SU-DHL-6 (cell line): Measurements from ENCODE around the gene ZNF107.
"Not testable (repeated sequence)": the region's sequence is repeated elsewhere in the genome, so short reads cannot be mapped to it uniquely, and the experiment has no call there.

ENCODE experiments used
- H2AFZ ChIP-seq: fragments of 200-600 bp; sonication (generic); 2 replicates; pipeline ENCODE4 v1.6.1; 2014; ENCODE audit warnings: low read depth, mild to moderate bottlenecking, moderate library complexity, mixed read lengths, antibody characterized with exemption, low read length; ENCODE audit not compliant: severe bottlenecking
- H3F3A ChIP-seq: fragments of 200-600 bp; shearing (Covaris generic); 2 replicates; pipeline ENCODE4 v1.6.0; 2016; ENCODE audit warnings: antibody characterized with exemption, mild to moderate bottlenecking; ENCODE audit not compliant: insufficient read depth
- H3K27ac ChIP-seq: fragments of 200-600 bp; sonication (generic); 2 replicates; pipeline ENCODE4 v1.5.1; 2016; ENCODE audit warnings: low read depth, mild to moderate bottlenecking, low read length, moderate library complexity, mixed read lengths
- H3K27me3 ChIP-seq: fragments of 200-600 bp; sonication (generic), shearing (Covaris generic); 2 replicates; pipeline ENCODE4 v1.6.0; 2014; ENCODE audit warnings: mild to moderate bottlenecking, low read length
- H3K36me3 ChIP-seq: fragments of 200-600 bp; sonication (generic); 2 replicates; pipeline ENCODE4 v1.6.1; 2014; ENCODE audit warnings: mild to moderate bottlenecking, low read length, mixed read lengths
- H3K4me2 ChIP-seq: fragments of 300-600, 200-600 bp; shearing (Covaris generic), sonication (generic); 2 replicates; pipeline ENCODE4 v1.6.0; 2014; ENCODE audit warnings: low read length, low read depth, mild to moderate bottlenecking; ENCODE audit not compliant: poor library complexity, severe bottlenecking
- H3K4me3 ChIP-seq: fragments of 200-600 bp; sonication (generic); 2 replicates; pipeline ENCODE4 v1.5.1; 2014; ENCODE audit warnings: antibody characterized with exemption, low read length, mild to moderate bottlenecking, mixed read lengths; ENCODE audit not compliant: insufficient read depth, poor library complexity, severe bottlenecking
- H3K79me2 ChIP-seq: fragments of 200-600 bp; sonication (generic); 2 replicates; pipeline ENCODE4 v1.6.1; 2014; ENCODE audit warnings: mild to moderate bottlenecking, low read length, moderate library complexity; ENCODE audit not compliant: insufficient read depth
- H3K9ac ChIP-seq: fragments of 200-600 bp; sonication (generic); 2 replicates; pipeline ENCODE4 v1.7.0; 2014; ENCODE audit warnings: mild to moderate bottlenecking, low read length
- H3K9me2 ChIP-seq: fragments of 200-600 bp; sonication (generic); replicated peaks from 2 replicates; pipeline ENCODE4 v1.6.1; 2014; ENCODE audit warnings: low read length; ENCODE audit not compliant: insufficient read depth
- H3K9me3 ChIP-seq: fragments of 200-600 bp; sonication (generic); 2 replicates; pipeline ENCODE4 v1.6.1; 2014; ENCODE audit warnings: low read length, mixed read lengths; ENCODE audit not compliant: insufficient read depth
- H4K20me1 ChIP-seq: fragments of 200-600 bp; sonication (generic); 2 replicates; pipeline ENCODE4 v1.6.1; 2014; ENCODE audit warnings: low read depth, mild to moderate bottlenecking, antibody characterized with exemption, low read length, moderate library complexity, mixed read lengths
- EZH2phosphoT487 ChIP-seq: fragments of 200-600 bp; sonication (generic), shearing (Covaris generic); conservative IDR thresholded peaks from 2 replicates; pipeline ENCODE4 v1.6.1; 2018; ENCODE audit warnings: mild to moderate bottlenecking, antibody characterized with exemption, low read length, moderate library complexity, mixed read lengths
- TF ChIP-seq, protein P1 (sequence below): fragments of 200-600 bp; sonication (generic); IDR thresholded peaks from one replicate; pipeline ENCODE4 v1.5.1; 2017; ENCODE audit warnings: antibody characterized with exemption, mild to moderate bottlenecking, low read length, moderate library complexity; ENCODE audit not compliant: insufficient read depth, poor library complexity, severe bottlenecking

ZNF107 gene

DNA sequence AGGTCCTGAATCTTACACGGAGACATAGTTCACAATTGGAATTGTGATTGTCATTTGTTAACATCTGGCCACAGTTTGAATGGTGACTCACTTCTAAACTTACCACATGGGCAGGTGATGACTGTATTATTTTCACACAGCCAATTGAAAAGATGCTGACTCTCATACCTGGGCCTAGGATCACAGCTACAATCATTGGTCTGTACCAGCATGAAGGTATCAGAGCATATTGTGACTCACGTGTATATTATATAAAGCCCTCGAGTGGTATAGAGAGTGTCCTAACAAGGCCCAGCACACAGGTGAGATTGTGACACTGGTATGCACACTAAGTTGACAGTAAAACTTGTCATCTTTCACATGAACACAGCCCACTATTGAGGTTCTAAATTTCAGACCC is 9.4 kb upstream of the ZNF107 start:
- Histone ChIP-seq H3K9me3 (no peaks in the 10 kb centered on the region), H3K27me3 (no peaks in the 10 kb centered on the region), H3K36me3 (no peaks in the 10 kb centered on the region), H3K4me2 (no peak overlapping the region), H3F3A (no peaks in the 10 kb centered on the region), H3K79me2 (no peaks in the 10 kb centered on the region), H3K27ac (no peak overlapping the region), H4K20me1 (no peaks in the 10 kb centered on the region), H3K9me2 (no peaks in the 10 kb centered on the region), H3K9ac (no peak overlapping the region), H2AFZ (no peak overlapping the region), H3K4me3 (no peak overlapping the region)
- no peak for TF ChIP-seq EZH2phosphoT487
- TF ChIP-seq, protein P1, sequence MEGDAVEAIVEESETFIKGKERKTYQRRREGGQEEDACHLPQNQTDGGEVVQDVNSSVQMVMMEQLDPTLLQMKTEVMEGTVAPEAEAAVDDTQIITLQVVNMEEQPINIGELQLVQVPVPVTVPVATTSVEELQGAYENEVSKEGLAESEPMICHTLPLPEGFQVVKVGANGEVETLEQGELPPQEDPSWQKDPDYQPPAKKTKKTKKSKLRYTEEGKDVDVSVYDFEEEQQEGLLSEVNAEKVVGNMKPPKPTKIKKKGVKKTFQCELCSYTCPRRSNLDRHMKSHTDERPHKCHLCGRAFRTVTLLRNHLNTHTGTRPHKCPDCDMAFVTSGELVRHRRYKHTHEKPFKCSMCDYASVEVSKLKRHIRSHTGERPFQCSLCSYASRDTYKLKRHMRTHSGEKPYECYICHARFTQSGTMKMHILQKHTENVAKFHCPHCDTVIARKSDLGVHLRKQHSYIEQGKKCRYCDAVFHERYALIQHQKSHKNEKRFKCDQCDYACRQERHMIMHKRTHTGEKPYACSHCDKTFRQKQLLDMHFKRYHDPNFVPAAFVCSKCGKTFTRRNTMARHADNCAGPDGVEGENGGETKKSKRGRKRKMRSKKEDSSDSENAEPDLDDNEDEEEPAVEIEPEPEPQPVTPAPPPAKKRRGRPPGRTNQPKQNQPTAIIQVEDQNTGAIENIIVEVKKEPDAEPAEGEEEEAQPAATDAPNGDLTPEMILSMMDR, result no peak

DNA sequence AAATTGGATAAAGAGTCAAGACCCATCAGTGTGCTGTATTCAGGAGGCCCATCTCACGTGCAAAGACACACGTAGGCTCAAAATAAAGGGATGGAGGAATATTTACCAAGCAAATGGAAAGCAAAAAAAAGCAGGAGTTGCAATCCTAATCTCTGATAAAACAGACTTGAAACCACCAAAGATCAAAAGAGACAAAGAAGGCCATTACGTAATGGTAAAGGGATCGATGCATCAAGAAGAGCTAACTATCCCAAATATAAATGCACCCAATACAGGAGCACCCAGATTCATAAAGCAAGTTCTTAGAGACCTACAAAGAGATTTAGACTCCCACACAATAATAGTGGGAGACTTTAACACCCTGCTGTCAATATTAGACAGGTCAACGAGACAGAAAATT is 3.8 kb upstream of the ZNF107 start:
- not testable (repeated sequence) for H3K36me3 ChIP-seq, H3K4me2 ChIP-seq, H3K27ac ChIP-seq

DNA sequence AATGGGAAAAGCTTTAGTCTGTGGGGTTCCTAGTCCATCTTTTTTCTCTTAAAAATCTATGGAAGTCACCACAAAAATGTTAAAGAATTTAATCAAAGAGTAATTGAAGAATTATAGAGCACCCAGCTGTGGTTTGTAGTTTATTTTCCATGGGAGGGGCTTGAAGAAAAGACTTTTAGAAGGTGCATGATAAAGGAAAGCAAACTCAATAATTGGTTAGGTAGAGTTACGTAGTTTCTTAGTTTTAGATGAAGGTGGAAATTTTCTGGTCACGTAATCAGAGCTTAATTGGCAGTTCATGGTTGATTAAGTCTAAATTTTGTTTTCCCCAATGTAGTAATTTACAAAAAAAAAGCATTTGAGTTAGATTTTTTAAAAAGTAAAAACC is 724 bp downstream of the ZNF107 start:
- Histone ChIP-seq H4K20me1 (no peaks in the 10 kb centered on the region), H3F3A (peaks cover 50% of the 10 kb centered on the region), H3K36me3 (peaks cover 10% of the 10 kb centered on the region), H3K4me3 (peak overlapping the region; percentile 97), H2AFZ (no peak overlapping the region), H3K27me3 (no peaks in the 10 kb centered on the region), H3K27ac (peak overlapping the region; percentile 93), H3K9ac (peak overlapping the region; percentile 93), H3K4me2 (peak overlapping the region; percentile 94), H3K9me2 (no peaks in the 10 kb centered on the region), H3K9me3 (no peaks in the 10 kb centered on the region), H3K79me2 (peaks cover 62% of the 10 kb centered on the region)
- TF ChIP-seq EZH2phosphoT487, result no peak
- TF ChIP-seq, protein P1, result no peak

More for the DNA sequence above, 3.8 kb upstream of the ZNF107 start:
- not testable (repeated sequence) for H3K27me3 ChIP-seq, H3K9me2 ChIP-seq, H3K9me3 ChIP-seq, H2AFZ ChIP-seq, H3K4me3 ChIP-seq, H3F3A ChIP-seq, H4K20me1 ChIP-seq, H3K9ac ChIP-seq
- peaks cover 16% of the 10 kb centered on the region for H3K79me2 ChIP-seq

DNA sequence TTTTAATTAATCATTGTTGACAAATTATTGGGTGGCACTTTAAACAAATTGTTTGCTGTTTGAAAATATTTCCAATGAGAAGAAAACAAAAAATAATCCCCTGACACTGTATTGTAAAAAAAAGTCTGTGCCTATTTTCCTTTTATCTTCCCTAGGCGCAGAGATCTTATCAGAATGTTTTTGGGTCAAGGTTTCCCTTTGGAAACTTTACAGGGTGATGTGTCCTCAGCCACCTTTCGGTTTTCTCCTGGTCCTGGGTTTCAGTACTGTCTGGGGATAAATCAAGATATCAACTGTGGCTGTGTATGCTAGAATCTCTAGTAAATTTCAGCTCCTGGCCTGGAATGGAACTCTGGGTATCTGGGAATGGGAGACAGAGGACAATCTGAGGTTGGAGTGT is 1.4 kb downstream of the ZNF107 start:
- H3K36me3 ChIP-seq, result peaks cover 10% of the 10 kb centered on the region
- H3K27me3 ChIP-seq, result no peaks in the 10 kb centered on the region
- no peak for TF ChIP-seq EZH2phosphoT487
- TF ChIP-seq, protein P1, result no peak
- no peaks in the 10 kb centered on the region for H3K9me3 ChIP-seq
- H3K79me2 ChIP-seq, result peaks cover 67% of the 10 kb centered on the region
- peak overlapping the region; percentile 94 for H3K4me2 ChIP-seq
- H3F3A ChIP-seq, result peaks cover 56% of the 10 kb centered on the region
- peak overlapping the region; percentile 97 for H3K4me3 ChIP-seq
- H3K27ac ChIP-seq, result peak overlapping the region; percentile 93
- H4K20me1 ChIP-seq, result no peaks in the 10 kb centered on the region
- peak overlapping the region; percentile 93 for H3K9ac ChIP-seq
- H3K9me2 ChIP-seq, result no peaks in the 10 kb centered on the region
- H2AFZ ChIP-seq, result no peak overlapping the region
